Osteocyte (in vitro differentiated cells): Measurements from ENCODE around the gene AMN. TPM values are rescaled to one million over a fixed set of nuclear protein-coding genes. Genes with fewer than 3 reads are reported as not detected.

Experiments used
- DNase-seq: peaks from one replicate; pipeline ENCODE4 v3.0.0; 2021; ENCODE audit warnings: mixed read lengths; ENCODE audit not compliant: unreplicated experiment; ENCODE audit errors: extremely low spot score
- H3K27ac Mint-ChIP-seq: one replicate; pipeline ENCODE4 v1.8.0; 2021; ENCODE audit warnings: mild to moderate bottlenecking, mixed read lengths; ENCODE audit not compliant: unreplicated experiment
- H3K27me3 Mint-ChIP-seq: one replicate; pipeline ENCODE4 v1.8.0; 2021; ENCODE audit warnings: mixed read lengths; ENCODE audit not compliant: unreplicated experiment
- H3K36me3 Mint-ChIP-seq: one replicate; pipeline ENCODE4 v1.8.0; 2021; ENCODE audit warnings: mixed read lengths; ENCODE audit not compliant: unreplicated experiment
- H3K4me1 Mint-ChIP-seq: one replicate; pipeline ENCODE4 v1.8.0; 2021; ENCODE audit warnings: mixed read lengths; ENCODE audit not compliant: unreplicated experiment
- H3K4me3 Mint-ChIP-seq: one replicate; pipeline ENCODE4 v1.8.0; 2021; ENCODE audit warnings: mild to moderate bottlenecking, moderate library complexity, mixed read lengths; ENCODE audit not compliant: unreplicated experiment
- H3K9me3 Mint-ChIP-seq: one replicate; pipeline ENCODE4 v1.8.0; 2021; ENCODE audit warnings: mixed read lengths; ENCODE audit not compliant: unreplicated experiment
- CTCF ChIP-seq: fragments of 200-600 bp; sonication (generic); IDR thresholded peaks from 2 replicates; pipeline ENCODE4 v1.5.0; 2021; ENCODE audit warnings: antibody characterized with exemption, mild to moderate bottlenecking, moderate library complexity
- total RNA-seq: library from RNA; stranded (reverse); gene quantifications from 2 replicates; pipeline ENCODE4 v1.2.1, GENCODE V29; 2021

The AMN gene
- total RNA-seq, 1 donor from 2014 or later = 0.86 TPM

- no peak for TF ChIP-seq CTCF
- no peak overlapping the region for H3K27ac Mint-ChIP-seq
- peaks cover 53% of the 10 kb centered on the region for H3K36me3 Mint-ChIP-seq
- H3K9me3 Mint-ChIP-seq = no peaks in the 10 kb centered on the region
- no peaks in the 10 kb centered on the region for H3K27me3 Mint-ChIP-seq
- peaks cover 6% of the 10 kb centered on the region for H3K4me1 Mint-ChIP-seq
- H3K4me3 Mint-ChIP-seq = no peak overlapping the region
- DNase-seq = no peak
Measured at GRCh38 chr14:102957222-102957621, 34.8 kb downstream of the AMN start.

- H3K4me1 Mint-ChIP-seq = no peaks in the 10 kb centered on the region
- H3K4me3 Mint-ChIP-seq = no peak overlapping the region
- H3K36me3 Mint-ChIP-seq = peaks cover 52% of the 10 kb centered on the region
- H3K27me3 Mint-ChIP-seq = no peaks in the 10 kb centered on the region
- no peak for TF ChIP-seq CTCF
- no peak overlapping the region for H3K27ac Mint-ChIP-seq
- DNase-seq = no peak
- no peaks in the 10 kb centered on the region for H3K9me3 Mint-ChIP-seq
Measured at GRCh38 chr14:102958461-102958860, 36.0 kb downstream of the AMN start.

GRCh38 chr14:102962111-102962627 lies 39.7 kb downstream of the AMN start:
- no peaks in the 10 kb centered on the region for H3K27me3 Mint-ChIP-seq
- no peak overlapping the region for H3K27ac Mint-ChIP-seq
- no peak for DNase-seq
- no peak for TF ChIP-seq CTCF
- H3K36me3 Mint-ChIP-seq = peaks cover 60% of the 10 kb centered on the region
- no peaks in the 10 kb centered on the region for H3K9me3 Mint-ChIP-seq
- no peak overlapping the region for H3K4me3 Mint-ChIP-seq
- H3K4me1 Mint-ChIP-seq = no peaks in the 10 kb centered on the region

GRCh38 chr14:102964152-102964730 lies 41.8 kb downstream of the AMN start:
- no peak for DNase-seq
- Mint-ChIP-seq H3K36me3 (peaks cover 60% of the 10 kb centered on the region), H3K27ac (no peak overlapping the region)

GRCh38 chr14:102965282-102965681 lies 42.8 kb downstream of the AMN start:
- Mint-ChIP-seq H3K36me3 (peaks cover 56% of the 10 kb centered on the region), H3K4me1 (no peaks in the 10 kb centered on the region), H3K9me3 (no peaks in the 10 kb centered on the region), H3K4me3 (no peak overlapping the region), H3K27ac (no peak overlapping the region), H3K27me3 (no peaks in the 10 kb centered on the region)
- no peak for TF ChIP-seq CTCF
- DNase-seq = no peak

More at GRCh38 chr14:102964152-102964730, 41.8 kb downstream of the AMN start:
- H3K4me3 Mint-ChIP-seq = no peak overlapping the region
- no peaks in the 10 kb centered on the region for H3K9me3 Mint-ChIP-seq
- no peak for TF ChIP-seq CTCF
- no peaks in the 10 kb centered on the region for H3K4me1 Mint-ChIP-seq
- no peaks in the 10 kb centered on the region for H3K27me3 Mint-ChIP-seq
